ENCODE data around the gene PIP4K2B.
"Not testable (repeated sequence)": the region's sequence is repeated elsewhere in the genome, so short reads cannot be mapped to it uniquely, and the experiment has no call there.

Gene PIP4K2B

DNA sequence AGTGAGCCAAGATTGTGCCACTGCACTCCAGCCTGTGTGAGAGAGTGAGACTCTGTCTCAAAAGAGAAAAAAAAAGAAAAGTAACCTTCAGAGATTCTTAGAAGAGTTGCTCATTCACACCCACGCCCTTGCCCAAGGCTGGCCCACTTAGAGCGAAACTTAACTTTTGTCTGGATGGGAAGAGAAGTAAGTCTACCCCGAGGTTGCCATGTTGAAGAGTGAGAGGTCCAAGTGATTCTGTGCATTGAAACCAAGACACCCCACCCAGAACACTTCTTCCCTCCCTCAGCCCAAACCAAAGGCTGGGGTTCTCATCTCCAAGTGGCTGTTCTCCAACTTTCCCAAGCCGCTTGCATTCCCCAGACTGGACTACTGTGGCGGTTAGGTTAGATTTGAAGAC, 71.6 kb downstream of the PIP4K2B start:
- H3K27me3 ChIP-seq (replicated peaks), result no peaks in the 10 kb centered on the region
- TF ChIP-seq, protein P1, sequence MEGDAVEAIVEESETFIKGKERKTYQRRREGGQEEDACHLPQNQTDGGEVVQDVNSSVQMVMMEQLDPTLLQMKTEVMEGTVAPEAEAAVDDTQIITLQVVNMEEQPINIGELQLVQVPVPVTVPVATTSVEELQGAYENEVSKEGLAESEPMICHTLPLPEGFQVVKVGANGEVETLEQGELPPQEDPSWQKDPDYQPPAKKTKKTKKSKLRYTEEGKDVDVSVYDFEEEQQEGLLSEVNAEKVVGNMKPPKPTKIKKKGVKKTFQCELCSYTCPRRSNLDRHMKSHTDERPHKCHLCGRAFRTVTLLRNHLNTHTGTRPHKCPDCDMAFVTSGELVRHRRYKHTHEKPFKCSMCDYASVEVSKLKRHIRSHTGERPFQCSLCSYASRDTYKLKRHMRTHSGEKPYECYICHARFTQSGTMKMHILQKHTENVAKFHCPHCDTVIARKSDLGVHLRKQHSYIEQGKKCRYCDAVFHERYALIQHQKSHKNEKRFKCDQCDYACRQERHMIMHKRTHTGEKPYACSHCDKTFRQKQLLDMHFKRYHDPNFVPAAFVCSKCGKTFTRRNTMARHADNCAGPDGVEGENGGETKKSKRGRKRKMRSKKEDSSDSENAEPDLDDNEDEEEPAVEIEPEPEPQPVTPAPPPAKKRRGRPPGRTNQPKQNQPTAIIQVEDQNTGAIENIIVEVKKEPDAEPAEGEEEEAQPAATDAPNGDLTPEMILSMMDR (IDR thresholded peaks at IDR 0.05; ENCODE audit: low read depth, low read length, missing control alignments), result no peak
- no peak overlapping the region for H3K4me3 ChIP-seq (ENCODE audit: low read depth, low read length)
- no peak for DNase-seq
- H3K27ac ChIP-seq, result no peak overlapping the region
- in situ Hi-C loops (cut with HindIII; ENCODE audit: low pct_ligation_motif_present, low sequenced_read_pairs), result no loop called here
- H3K36me3 ChIP-seq (replicated peaks), result peaks cover 6% of the 10 kb centered on the region

DNA sequence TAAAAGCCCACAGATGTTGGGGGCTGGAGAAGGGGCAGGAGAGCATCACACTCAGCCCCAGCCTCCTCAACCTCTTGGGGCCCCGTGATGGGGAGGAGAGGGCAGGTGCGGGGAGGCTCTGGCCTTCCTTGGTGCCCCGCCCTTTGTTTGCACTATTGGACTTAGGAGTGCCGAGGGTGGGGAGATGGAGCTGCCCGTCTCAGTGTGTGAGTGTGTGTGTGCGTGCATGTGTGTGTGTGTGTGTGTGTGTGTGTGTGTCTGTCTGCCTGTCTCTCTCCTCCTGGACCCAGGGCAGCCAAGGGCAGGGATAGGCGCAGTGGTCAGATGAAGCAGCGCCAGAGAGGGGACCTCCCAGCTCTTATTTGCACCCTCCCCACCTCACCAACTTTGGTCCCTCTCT, 73.2 kb downstream of the PIP4K2B start:
- H3K27me3 ChIP-seq (replicated peaks); in situ Hi-C loops (cut with HindIII; ENCODE audit: low pct_ligation_motif_present, low sequenced_read_pairs); H3K36me3 ChIP-seq (replicated peaks); H3K27ac ChIP-seq; H3K4me3 ChIP-seq (ENCODE audit: low read depth, low read length); DNase-seq: not testable (repeated sequence)

DNA sequence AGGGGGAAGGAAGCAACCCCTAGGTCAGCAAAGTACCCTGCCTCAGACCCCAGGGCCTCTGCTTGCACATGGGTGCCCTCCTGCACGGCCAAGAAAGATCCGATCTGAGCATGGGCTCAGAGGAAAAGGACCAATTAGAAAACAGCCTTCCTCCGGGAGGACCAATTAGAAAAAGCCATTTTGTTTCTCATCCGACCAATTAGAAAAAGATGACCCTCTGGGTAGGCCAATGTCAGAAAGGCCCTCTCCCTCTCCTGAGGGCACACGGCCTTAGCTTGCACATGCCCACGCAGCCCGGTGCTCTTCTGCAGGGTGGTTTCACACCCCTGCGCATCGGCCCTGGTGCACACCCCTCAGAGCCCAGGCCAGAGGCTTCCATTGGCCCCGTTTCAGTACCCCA, 74.3 kb downstream of the PIP4K2B start:
- TF ChIP-seq, protein P1 (IDR thresholded peaks at IDR 0.05; ENCODE audit: low read depth, low read length, missing control alignments), result no peak
- H3K27ac ChIP-seq, result no peak overlapping the region
- in situ Hi-C loops (cut with HindIII; ENCODE audit: low pct_ligation_motif_present, low sequenced_read_pairs), result no loop called here

DNA sequence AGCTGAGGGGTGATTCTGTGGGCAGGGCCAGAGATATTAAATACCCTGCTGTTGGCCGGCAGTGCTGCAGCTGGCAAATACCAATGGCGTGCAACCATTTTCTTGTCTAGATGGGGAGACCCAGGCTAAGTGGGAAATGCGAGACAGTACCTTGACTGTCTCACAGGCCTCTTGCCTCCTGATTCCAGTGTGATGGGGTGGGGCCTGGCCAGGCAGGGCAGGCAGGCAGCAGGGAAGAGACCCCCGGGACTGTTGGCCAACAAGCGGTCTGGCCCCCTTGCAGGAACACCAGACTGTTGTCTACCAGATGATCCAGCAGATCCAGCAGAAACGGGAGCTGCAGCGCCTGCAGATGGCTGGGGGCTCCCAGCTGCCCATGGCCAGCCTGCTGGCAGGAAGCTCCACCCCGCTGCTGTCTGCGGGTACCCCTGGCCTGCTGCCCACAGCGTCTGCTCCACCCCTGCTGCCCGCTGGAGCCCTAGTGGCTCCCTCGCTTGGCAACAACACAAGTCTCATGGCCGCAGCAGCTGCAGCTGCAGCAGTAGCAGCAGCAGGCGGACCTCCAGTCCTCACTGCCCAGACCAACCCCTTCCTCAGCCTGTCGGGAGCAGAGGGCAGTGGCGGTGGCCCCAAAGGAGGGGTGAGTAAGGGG, 74.9 kb downstream of the PIP4K2B start:
- in situ Hi-C loops (cut with HindIII; ENCODE audit: low pct_ligation_motif_present, low sequenced_read_pairs), result no loop called here
- H3K4me3 ChIP-seq (ENCODE audit: low read depth, low read length), result no peak overlapping the region
- no peaks in the 10 kb centered on the region for H3K27me3 ChIP-seq (replicated peaks)
- TF ChIP-seq, protein P1 (IDR thresholded peaks at IDR 0.05; ENCODE audit: low read depth, low read length, missing control alignments), result no peak
- DNase-seq, result no peak
- H3K36me3 ChIP-seq (replicated peaks), result peaks cover 6% of the 10 kb centered on the region
- H3K27ac ChIP-seq, result no peak overlapping the region

More for the DNA sequence above, 74.3 kb downstream of the PIP4K2B start:
- no peak for DNase-seq
- Histone ChIP-seq H3K36me3 (replicated peaks) (peaks cover 6% of the 10 kb centered on the region), H3K4me3 (ENCODE audit: low read depth, low read length) (no peak overlapping the region), H3K27me3 (replicated peaks) (no peaks in the 10 kb centered on the region)

DNA sequence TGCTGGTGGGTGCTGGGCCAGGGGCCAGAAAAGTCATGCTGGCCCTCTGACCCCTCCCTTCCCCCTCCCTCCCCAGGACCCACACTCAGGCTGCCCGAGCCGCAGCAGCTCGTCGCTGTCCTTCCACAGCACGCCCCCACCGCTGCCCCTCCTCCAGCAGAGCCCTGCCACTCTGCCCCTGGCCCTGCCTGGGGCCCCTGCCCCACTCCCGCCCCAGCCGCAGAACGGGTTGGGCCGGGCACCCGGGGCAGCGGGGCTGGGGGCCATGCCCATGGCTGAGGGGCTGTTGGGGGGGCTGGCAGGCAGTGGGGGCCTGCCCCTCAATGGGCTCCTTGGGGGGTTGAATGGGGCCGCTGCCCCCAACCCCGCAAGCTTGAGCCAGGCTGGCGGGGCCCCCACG, 77.6 kb downstream of the PIP4K2B start:
- H3K4me3 ChIP-seq (ENCODE audit: low read depth, low read length), result no peak overlapping the region
- H3K27ac ChIP-seq, result no peak overlapping the region
- in situ Hi-C loops (cut with HindIII; ENCODE audit: low pct_ligation_motif_present, low sequenced_read_pairs), result no loop called here
- H3K27me3 ChIP-seq (replicated peaks), result no peaks in the 10 kb centered on the region
- TF ChIP-seq, protein P1 (IDR thresholded peaks at IDR 0.05; ENCODE audit: low read depth, low read length, missing control alignments), result no peak
- peaks cover 9% of the 10 kb centered on the region for H3K36me3 ChIP-seq (replicated peaks)
- no peak for DNase-seq

DNA sequence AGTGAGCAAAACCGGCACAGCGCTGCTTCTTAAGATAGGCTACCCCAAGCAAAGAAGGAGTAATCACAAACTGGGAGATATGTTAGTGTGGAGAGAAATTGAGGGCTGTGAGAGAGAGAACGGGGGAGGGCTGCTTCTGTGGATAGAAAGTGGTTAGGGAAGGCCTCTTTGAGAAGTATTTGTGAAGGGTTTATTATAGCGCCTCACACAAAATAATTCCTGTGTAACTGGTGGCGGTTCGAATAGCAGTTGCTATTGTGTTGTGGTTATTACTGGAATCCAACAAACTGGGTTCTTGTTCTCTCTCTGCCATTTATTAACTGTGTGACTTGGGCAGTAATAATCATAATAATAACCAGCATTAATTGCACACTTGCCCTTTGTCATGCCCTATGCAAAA, 78.4 kb downstream of the PIP4K2B start:
- H3K27ac ChIP-seq, result no peak overlapping the region
- peaks cover 12% of the 10 kb centered on the region for H3K36me3 ChIP-seq (replicated peaks)
- no peak for DNase-seq
- in situ Hi-C loops (cut with HindIII; ENCODE audit: low pct_ligation_motif_present, low sequenced_read_pairs), result no loop called here
- TF ChIP-seq, protein P1 (IDR thresholded peaks at IDR 0.05; ENCODE audit: low read depth, low read length, missing control alignments), result no peak
- no peak overlapping the region for H3K4me3 ChIP-seq (ENCODE audit: low read depth, low read length)
- no peaks in the 10 kb centered on the region for H3K27me3 ChIP-seq (replicated peaks)

Measured in brain microvascular endothelial cell (primary cell).